Left colon (tissue), 2 donors: ENCODE measurements around the gene ACAP3. TPM values are rescaled to one million over a fixed set of nuclear protein-coding genes. Genes with fewer than 3 reads are reported as not detected.
"Not testable (repeated sequence)": the region's sequence is repeated elsewhere in the genome, so short reads cannot be mapped to it uniquely, and the experiment has no call there.

Experiments used
- ATAC-seq: fragments of 200-7000 bp; cut with Tn5 transposase; one replicate; pipeline ENCODE4 v1.9.1; 2020; ENCODE audit warnings: mild to moderate bottlenecking, moderate library complexity
- DNase-seq, 2 donors: peaks; one replicate each; pipeline ENCODE4 v3.0.0-alpha.2; 2020
- intact Hi-C, 2 donors: fragments of 100-400 bp; cut with DNase I in 1 of 2; cut with micrococcal nuclease in 1 of 2; formaldehyde crosslinking; loops; one replicate each; pipeline versions ENCODE4 v1.11.2 to v1.14.0; 2022; cut with DNase I, micrococcal nuclease
- total RNA-seq, 2 donors: library from RNA; stranded (reverse); fragmentation: NEBNext Ultra II Directional; extraction: Animal tissue kit (Norgen Biotek cat#: 25700); gene quantifications; one replicate each; pipeline ENCODE4 v1.2.1, GENCODE V29; 2021
- donor health status: DM: no; HTN: no; CAD: no.
- donor health status: DM: yes; HTN: yes; CAD: no.

ACAP3 gene
- total RNA-seq, 2 donors from 2014 or later: 49.2 to 58.7 TPM

DNA sequence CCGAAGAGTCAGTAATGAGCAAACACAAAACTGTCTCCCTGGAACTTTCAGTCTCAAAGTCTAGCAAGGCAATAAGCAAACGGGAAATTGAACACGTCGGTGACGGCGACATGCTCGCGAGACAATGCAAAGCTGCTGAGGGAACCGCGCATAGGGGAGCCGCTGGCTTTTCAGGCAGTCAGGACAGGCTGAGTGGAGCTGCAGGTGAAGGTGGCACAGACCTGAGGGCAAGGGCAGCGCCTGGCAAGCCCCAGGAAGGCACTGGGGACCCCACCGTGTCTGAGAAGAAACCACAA lies 11.9 kb upstream of the ACAP3 start:
- ATAC-seq (no peak), DNase-seq (no peak)
- intact Hi-C loops: no loop called here

DNA sequence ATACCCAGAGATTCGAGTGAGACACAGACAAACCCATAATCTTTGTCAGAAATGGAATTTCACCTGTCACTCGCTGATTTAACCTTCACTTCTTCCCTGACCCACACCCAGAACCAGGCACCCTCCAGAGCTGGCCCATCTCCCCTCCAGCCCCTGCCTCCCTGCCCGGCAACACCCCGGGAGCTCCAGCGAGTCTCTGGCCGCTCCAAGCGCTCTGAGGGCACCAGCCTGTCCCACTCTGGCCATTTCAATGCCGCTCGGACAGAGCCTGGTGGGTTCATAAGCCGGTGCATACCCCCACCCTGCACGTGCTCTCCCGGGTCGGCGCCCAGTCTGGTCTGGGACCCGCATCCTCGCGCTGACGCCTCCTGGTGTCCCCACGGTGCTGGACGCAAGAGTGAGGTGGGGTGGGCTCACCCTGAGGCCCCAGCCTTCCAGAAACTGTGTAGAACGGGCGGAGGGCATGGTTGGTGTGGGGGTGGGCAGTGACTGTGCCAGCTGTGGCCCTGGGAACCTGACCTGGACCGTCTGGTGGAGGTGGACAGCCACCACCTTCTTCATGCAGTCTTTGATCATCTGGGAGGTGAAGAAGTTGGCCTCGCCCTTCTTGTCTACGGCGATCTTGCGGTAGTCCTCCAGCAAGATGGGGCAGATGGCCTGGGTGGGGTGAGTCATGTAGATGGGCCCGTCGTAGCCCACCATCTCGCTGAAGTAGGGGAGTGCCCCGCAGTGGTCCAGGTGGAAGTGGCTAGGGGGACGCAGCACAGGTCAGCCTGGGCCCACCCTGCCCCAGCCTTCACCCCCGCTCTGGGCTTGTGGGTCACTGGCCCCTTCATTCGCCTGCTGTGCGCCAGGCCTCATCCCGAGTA lies 11.3 kb upstream of the ACAP3 start:
- ATAC-seq: no peak

DNA sequence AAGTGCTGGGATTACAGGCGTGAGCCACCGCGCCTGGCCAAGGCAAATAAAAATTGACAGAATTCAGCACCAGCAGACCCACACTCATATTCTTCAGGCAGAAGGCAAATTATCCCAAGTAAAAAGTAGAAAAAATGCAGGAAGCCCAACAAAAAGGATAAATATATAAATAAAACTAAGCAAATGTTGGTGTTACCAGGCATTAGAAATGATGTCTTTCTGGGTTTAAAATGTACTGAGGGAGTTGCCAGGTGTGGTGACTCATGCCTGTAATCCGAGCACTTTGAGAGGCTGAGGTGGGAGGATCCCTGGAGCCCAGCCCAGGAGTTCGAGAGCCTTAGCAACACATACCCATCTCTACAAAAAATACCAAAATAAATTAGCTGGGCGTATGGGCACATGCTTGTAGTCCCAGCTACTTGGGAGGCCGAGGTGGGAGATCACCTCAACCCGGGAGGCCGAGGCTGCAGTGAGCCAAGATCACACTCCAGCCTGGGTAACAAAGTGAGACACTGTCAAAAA lies 10.5 kb upstream of the ACAP3 start:
- peak; percentile 67 to 80 for DNase-seq

More for the DNA sequence above, 11.3 kb upstream of the ACAP3 start:
- DNase-seq: no peak
- intact Hi-C loops: no loop called here

DNA sequence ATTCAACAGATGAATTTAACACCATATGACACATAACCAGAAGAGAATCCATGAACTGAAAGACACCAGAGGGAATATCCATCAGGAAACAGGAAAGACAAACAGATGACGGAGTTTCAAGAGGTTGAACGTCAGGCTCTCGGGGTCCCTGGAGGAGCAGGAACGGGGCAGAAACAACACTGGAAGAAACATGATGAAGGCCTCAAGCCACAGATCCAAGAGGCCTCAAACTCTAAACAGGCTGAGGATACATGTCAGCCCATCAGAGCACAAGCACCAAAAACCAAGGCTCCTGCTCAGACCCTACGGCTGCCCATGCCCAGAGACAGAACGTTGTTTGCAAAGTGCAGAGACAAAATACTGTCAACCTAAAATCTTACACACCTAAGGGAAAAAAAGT lies 9.7 kb upstream of the ACAP3 start:
- intact Hi-C loops: no loop called here
- DNase-seq (no peak), ATAC-seq (no peak)

More for the DNA sequence above, 10.5 kb upstream of the ACAP3 start:
- ATAC-seq: peak; percentile 79
- intact Hi-C loops: no loop called here

DNA sequence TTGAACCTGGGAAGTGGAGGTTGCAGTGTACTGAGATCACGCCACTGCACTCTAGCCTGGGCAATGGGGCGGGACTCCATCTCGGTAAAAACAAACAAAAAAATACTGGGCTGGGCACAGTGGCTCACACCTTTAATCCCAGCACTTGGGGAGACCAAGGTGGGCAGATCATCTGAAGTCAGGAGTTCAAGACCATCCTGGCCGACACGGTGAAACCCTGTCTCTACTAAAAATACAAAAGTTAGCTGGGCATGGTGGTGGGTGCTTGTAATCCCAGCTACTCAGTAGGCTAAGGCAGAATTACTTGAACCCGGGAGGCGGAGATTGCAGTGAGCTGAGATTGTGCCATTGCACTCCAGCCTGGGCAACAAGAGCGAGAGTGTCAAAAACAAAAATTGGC lies 8.5 kb upstream of the ACAP3 start:
- intact Hi-C loops, ATAC-seq, DNase-seq: not testable (repeated sequence)

DNA sequence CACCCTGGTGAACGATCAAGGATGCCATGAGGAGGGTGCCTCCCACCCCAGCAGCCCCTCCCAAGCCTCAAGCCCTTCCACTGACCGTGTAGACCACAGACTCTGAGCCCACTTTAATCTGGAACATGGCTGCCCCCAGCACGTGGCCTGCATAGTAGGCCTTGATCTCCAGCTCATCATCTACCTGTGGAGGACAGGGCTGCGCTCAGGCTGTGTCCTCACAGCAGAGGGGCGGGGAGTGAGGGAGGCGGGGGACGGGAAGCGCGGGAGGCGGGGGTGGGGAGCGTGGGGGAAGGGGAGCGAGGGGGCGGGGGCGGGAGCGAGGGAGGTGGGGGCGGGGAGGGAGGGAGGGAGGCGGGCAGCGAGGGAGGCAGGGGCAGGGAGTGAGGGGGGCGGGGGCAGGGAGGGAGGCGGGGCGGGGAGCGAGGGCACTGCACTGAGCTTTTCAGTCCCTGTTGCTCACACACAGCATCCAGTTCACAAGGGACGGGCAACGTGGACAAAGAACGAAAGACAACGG lies 7.8 kb upstream of the ACAP3 start:
- intact Hi-C loops: no loop called here
- DNase-seq: no peak

DNA sequence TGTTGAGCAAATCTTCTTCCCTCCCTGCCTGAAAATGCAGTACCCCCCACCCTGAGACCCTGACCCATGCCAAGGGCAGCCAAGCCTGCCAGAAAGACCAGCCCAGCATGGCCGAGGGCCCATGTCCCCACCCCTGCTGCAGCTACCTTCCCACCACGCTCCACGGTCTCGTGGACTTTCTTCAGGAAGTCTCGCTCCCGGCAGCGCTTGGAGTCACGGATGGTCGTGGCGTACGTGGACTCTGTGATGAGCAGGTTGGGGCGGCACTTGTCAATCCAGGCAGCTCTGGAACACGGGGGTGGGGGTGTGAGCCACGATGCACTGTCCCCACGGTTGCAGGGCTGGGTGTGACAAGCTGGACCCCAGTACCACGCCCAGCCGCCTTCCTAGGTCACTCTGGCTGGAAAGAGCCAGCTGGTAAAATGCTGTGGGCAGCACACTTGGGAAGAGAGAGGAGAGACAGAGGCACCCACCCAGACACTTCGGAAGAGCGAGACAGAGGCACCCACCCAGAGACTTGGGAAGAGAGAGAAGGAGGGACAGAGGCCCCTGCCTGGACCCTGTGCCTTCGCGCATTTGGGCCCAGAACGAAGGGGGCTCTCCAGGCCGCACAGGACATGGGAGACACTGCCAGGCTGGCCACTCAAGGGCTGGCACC lies 7.1 kb upstream of the ACAP3 start:
- ATAC-seq: no peak
- no peak for DNase-seq
- intact Hi-C loops: no loop called here

More for the DNA sequence above, 7.8 kb upstream of the ACAP3 start:
- ATAC-seq: no peak

DNA sequence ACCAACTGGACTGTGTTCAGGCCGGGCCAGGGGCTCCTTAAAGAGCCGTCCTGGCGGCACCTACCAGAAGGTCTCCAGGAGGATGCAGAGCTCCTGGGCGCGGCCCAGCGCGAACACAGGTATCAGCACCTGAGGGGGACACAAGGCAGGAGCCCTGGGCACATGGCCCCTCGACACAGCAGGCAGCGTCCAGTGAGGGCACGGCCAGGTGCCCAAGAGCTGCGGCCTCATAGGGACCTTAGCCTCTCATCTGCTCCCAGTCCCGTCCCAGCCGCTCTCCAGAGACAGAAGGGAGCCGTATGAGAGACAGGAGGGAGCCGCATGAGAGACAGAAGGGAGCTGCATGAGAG lies 6.5 kb upstream of the ACAP3 start:
- intact Hi-C loops: no loop called here
- ATAC-seq (no peak), DNase-seq (no peak)

DNA sequence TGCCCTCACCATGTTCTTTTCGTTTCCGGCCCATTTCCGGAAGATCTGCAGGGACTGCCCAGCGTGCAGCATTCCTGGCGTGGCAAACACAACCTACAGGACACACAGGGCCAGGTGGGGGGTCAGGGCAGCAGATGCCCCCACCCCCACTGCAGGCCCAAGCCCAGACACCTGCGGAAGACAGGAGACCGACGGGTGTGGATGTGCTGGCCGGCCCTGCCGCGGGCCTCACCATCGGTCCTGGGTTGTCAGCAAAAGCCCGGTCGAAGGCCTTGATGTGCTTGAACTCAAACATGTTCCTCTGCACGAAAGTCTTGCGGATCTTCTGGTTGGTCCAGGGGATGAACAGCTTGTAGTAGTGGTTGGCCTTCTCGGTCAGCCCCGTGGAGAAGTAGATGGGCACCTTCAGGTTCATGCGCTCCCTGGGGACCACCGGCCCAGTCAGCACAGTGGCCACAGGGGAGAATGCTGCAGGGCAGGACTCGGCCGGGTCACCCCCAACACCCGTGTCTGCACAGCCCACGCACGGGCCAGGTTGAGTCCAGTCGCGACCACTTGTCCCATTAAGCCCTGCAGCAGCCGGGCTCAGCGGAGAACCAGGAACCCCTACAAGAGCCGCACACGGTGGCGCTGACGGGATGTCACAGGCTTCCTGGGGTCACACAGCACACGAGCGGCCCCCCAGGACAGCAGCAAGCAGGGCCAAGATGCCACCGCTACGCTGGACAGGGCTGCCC lies 5.9 kb upstream of the ACAP3 start:
- intact Hi-C loops: no loop called here
- ATAC-seq (no peak), DNase-seq (no peak)

DNA sequence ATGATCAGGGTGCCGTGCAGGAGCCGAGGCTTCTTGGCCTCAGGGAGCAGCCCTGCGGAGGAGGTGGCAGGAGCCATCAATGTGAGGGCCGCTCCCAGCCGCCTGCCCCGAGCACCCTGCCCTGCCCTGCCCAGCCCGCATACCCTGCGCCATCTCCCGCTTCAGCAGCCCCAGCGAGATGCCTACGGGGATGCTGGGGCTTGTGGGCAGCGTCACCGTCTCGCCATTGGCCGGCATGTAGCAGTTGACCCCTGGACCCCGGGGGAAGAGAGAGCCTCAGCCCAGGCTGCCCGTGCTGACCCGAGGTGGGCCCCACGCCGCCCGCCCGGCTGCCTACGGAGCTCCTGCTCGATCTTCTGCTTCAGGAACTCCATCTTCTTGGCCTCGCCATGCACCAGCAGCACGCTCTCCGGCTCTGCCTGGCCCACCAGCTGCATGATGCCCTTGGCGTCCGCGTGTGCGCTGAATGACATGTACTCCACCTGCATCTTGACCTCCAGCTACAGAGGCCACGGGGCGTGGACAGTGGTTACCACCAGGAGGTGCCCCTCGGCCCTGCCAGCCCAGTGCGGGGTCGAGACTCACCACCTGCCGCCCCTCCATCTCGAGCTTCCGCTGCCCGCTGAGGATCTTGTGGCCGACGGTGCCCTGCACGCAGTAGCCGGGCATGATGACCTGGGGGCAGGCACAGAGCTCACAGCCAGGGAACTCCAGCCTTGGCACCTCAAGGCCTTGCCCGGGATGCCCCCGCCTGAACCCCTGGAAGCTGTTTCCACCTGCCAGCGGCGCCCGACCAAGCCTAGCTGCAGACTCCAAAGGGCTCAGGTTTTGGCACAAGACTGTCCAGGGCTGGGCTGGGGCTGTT lies 5.0 kb upstream of the ACAP3 start:
- intact Hi-C loops: no loop called here
- ATAC-seq (no peak), DNase-seq (no peak)

DNA sequence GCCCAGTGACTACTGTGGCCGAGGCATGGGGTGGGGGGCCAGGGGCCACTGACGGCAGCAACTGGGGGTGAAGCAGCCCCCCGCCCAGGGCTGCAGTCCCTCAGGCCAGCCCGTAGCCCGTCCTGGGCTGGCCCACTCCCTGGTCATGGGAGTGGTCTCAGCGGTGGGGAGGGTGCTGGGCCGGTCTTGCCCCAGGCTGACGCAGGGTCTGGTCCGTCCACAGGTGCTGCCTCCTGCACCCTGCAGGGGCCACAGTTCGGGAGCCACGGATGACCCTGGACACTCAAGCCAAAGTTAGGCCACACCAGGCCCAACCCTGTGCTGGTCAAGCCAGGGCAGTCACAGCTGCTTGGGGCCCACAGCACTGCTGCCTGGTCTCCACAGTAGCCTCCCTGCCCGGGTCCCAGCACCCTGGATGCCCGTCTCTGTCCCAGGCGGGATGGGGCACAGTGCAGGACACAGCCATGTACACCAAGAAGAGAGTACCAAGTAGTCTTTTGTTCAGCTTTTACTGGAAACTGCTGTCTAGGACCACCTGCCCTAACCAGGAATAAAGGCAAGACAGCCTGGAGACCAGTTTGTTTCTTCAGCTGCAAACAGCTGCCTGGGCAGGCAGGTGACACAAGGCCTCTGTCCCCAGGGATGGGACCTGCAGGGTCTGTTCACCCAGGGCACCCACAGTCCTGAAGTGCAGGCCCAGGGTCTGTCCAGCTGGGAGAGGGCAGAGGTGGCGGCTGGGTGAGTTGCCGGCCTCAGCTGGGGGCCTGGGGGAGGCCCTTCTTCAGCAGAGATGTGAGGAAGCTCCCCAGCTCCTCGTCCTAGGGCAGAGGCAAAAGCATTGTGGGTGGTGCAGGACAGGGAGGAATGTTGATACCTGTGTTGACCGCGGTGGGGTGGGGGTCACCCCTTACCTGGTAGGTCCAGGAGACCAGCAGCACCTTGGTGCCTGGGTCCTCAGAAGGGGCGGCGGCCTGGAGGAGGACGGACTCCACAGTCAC lies 3.7 kb upstream of the ACAP3 start:
- ATAC-seq (no peak), DNase-seq (no peak)
- intact Hi-C loops: no loop called here

DNA sequence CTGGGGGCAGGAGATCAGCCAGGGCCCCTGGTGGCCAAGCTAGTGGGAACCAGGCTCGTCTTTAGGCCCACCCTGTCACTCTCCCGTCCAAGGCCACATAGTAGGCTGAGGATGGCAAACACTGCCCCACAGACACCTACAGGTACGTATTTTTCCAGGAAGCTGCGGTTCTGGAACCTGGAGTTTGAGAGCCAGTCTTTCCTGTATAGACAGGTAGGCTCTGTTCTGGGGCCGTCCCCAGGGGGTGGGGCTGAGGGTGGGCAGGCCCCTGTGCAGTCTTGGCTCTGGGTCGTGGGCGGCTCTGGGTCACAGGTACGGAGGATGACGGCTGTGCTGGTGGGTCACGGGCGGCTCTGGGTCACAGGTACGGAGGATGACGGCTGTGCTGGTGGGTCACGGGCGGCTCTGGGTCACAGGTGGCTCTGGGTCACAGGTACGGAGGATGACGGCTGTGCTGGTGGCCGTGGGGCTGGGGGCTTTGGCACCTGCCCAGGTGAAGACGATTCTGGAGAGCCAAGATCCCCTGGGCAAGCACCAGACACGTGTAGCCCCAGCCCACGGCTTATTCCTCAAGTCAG lies 2.8 kb upstream of the ACAP3 start:
- ATAC-seq (no peak), DNase-seq (no peak)
- intact Hi-C loops: no loop called here

DNA sequence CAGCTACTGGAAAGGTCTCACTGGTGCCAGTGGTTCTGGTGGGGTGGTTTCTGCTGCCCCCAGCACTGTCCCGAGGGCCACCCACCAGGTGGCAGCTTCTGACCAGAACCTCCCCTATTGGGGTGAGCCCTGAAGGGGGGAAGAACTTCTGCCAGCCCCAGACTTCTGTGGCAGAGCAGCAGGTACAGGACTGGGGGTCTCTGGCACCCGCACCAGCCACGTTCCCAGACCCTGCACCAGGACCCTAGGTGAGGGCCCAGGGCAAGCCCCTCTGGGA lies 2.3 kb upstream of the ACAP3 start:
- intact Hi-C loops: no loop called here
- ATAC-seq: no peak

DNA sequence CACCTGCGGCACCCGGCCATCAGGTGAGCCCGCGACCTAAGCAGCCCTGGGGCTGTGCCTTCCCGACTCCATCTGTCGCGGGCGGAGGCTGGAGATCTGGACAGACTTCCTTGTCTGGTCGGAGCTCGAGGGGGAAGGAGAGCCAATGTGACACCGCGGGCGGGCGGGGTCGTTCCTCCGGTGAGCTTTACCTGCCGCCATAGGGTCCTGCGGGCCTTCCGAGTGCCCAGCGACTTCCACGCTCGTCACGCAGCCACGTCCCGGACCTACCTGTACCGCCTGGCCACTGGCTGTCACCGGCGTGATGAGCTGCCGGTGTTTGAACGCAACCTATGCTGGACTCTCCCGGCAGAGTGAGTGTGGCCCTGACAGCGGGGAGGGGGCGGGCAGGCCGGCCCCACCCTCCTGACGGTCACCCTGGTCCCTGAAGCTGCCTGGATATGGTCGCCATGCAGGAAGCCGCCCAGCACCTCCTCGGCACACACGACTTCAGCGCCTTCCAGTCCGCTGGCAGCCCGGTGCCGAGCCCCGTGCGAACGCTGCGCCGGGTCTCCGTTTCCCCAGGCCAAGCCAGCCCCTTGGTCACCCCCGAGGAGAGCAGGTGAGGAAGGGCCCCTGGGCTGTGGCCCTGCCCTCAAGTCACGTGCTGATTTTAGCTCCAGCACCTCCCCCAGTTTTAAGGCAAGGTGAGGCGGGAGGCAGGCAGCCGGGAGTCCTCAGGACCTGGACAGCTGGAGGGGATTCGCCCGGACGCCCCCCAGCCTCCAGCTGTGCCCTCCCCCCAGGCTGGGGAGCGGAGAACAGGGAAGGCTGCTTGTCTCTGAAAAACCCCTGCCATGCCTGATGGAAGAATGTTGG lies 1.8 kb upstream of the ACAP3 start:
- ATAC-seq: peak; percentile 22
- intact Hi-C loops: no loop called here
- peak; percentile 58 to 73 for DNase-seq

More for the DNA sequence above, 2.3 kb upstream of the ACAP3 start:
- no peak for DNase-seq

DNA sequence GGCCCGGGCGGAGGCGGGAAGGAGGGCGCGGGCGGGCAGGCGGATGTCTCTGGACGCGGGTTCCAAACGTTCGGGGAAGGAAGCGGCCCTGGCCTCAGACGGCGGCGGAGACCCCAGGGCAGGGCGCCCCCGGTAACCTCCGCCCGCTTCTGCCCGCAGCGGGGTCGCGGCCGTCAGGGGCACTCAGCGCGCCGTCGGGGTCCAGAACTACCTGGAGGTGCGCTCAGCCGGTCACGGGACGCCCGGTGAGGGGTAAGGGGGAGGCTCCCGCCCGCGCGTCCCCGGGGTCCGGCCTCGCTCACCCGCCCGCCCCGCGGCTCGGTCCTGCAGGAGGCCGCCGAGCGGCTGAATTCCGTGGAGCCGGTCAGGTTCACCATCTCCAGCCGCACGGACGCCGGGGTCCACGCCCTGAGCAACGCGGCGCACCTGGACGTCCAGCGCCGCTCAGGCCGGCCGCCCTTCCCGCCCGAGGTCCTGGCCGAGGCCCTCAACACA lies 1.1 kb upstream of the ACAP3 start:
- intact Hi-C loops: no loop called here
- peak; percentile 2 for ATAC-seq
- DNase-seq: no peak

DNA sequence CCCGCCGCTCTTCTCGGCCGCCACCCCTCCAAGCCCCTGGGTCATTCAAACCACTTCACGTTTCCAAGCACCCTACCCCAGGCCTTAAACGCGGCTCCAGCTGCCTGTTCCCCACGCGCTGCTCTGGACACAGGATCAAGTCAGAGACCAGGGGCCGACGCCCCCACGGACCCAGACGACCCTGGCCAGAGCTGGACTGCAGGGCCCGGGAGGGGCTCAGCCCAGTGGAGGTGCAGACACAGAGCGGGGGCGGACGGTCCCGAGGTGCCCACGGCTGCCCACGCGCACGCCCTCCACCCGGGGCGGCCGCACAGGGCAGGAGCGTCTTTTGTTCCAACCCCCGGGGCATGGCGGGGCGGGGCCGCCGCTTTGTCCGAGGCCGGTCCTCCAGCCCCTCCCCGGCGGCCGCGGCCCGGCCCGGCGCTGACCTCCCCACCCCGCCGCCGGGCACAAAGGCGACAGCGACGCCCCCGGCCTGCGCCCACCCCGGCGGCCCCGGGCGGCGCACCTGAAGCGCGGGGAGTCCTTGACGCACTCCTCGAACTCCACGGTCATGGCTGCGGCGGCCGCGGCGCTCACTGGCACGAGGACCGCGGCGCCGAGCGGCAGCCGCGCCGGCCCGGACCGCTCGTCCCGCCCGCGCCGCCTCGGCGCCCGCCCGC lies 338 bp downstream of the ACAP3 start:
- DNase-seq: peak in 1 of 2 donors; percentile 75
- ATAC-seq: no peak
- intact Hi-C loops: no loop called here
